Spleen (tissue), 11 donors: ENCODE data around the gene ZNF333. TPM values are rescaled to one million over a fixed set of nuclear protein-coding genes. Genes with fewer than 3 reads are reported as not detected.
A peak's percentile ranks its signal among the peaks of the same experiment; 100 is the strongest.

ENCODE experiments used
- DNase-seq: peaks from one replicate; pipeline ENCODE4 v3.0.0-alpha.2; 2020
- H3K27ac ChIP-seq, 8 donors: fragments of 200-600 bp; sonication (generic) in 7 of 8; 1 replicate in 4 of 8; 2 replicates in 4 of 8; pipeline versions ENCODE4 v1.5.0 to v1.8.0; 2016 to 2021; ENCODE audit warnings: inconsistent platforms in 4 of 8, mild to moderate bottlenecking in 4 of 8, moderate library complexity in 1 of 8
- H3K27me3 ChIP-seq, 7 donors: fragments of 200-600 bp; sonication (generic) in 6 of 7; replicated peaks in 1 of 7; 1 replicate in 4 of 7; 2 replicates in 3 of 7; pipeline versions ENCODE4 v1.5.0 to v1.8.0; 2016 to 2021; ENCODE audit warnings: inconsistent platforms in 3 of 7, mild to moderate bottlenecking in 1 of 7
- H3K36me3 ChIP-seq, 6 donors: fragments of 200-600 bp; sonication (generic) in 5 of 6; 1 replicate in 4 of 6; 2 replicates in 2 of 6; pipeline versions ENCODE4 v1.5.0 to v1.8.0; 2016 to 2021; ENCODE audit warnings: inconsistent platforms in 2 of 6
- H3K4me1 ChIP-seq, 6 donors: fragments of 200-600 bp; sonication (generic) in 5 of 6; 1 replicate in 3 of 6; 2 replicates in 3 of 6; pipeline versions ENCODE4 v1.5.0 to v1.8.0; 2016 to 2021; ENCODE audit warnings: inconsistent platforms in 3 of 6
- H3K4me3 ChIP-seq, 8 donors: fragments of 200-600 bp; sonication (generic) in 7 of 8; 1 replicate in 4 of 8; 2 replicates in 4 of 8; pipeline versions ENCODE4 v1.5.0 to v1.8.0; 2016 to 2021; ENCODE audit warnings: inconsistent platforms in 4 of 8, mild to moderate bottlenecking in 4 of 8, moderate library complexity in 2 of 8
- H3K9me3 ChIP-seq, 8 donors: fragments of 200-600 bp; sonication (generic) in 7 of 8; 1 replicate in 4 of 8; 2 replicates in 4 of 8; pipeline versions ENCODE4 v1.5.0 to v1.8.0; 2016 to 2021; ENCODE audit warnings: inconsistent platforms in 4 of 8
- POLR2A ChIP-seq, 3 donors: fragments of 450-650 bp; IDR thresholded peaks; one replicate each; pipeline ENCODE4 v1.5.1; 2017; ENCODE audit warnings: antibody characterized with exemption in 3 of 3, mild to moderate bottlenecking in 1 of 3
- POLR2AphosphoS5 ChIP-seq, 3 donors: sonication (generic); formaldehyde crosslinking; IDR thresholded peaks; one replicate each; pipeline ENCODE4 v1.5.1; 2017; ENCODE audit warnings: antibody characterized with exemption in 3 of 3
- WGBS, 5 donors: extraction: QIAGEN DNeasy Blood & Tissue Kit in 3 of 5; methylation state at CpG; one replicate each; pipeline versions ENCODE4 v1.1.5 to v1.1.7; 2013 to 2018; 5-methylcytosine and 5-hydroxymethylcytosine counted together
- intact Hi-C: fragments of 100-400 bp; cut with DNase I; formaldehyde crosslinking; loops from one replicate; pipeline ENCODE4 v1.15.0; 2023; ENCODE audit warnings: low total_unique reads
- polyA plus RNA-seq, 3 donors: library from polyadenylated mRNA; stranded (reverse); fragments of 200-250 nt; gene quantifications; one replicate each; pipeline ENCODE4 v1.2.1, GENCODE V29; 2013
- total RNA-seq, 7 donors: library from RNA; depleted of rRNA in 3 of 7; stranded (reverse); fragments of >200 nt in 3 of 7; fragmentation: NEBNext Ultra II Directional in 4 of 7; extraction: Animal tissue kit (Norgen Biotek cat#: 25700) in 4 of 7; gene quantifications; one replicate each; pipeline versions ENCODE4 v1.1.0 to v1.2.1, GENCODE V29; 2016 to 2021
- TF ChIP-seq, protein P1 (sequence below), 11 experiments: fragments of 200-600 bp in 7 of 11; fragments of 450-650 bp in 4 of 11; sonication (generic) in 4 of 11; IDR thresholded peaks in 8 of 11; conservative IDR thresholded peaks in 3 of 11; 1 replicate in 7 of 11; 2 replicates in 4 of 11; pipeline versions ENCODE4 v1.4.0 to v1.8.0; 2016 to 2021; ENCODE audit warnings: antibody characterized with exemption in 11 of 11, inconsistent platforms in 4 of 11, mild to moderate bottlenecking in 1 of 11
- donor health status: healthy with polysubstance abuse.
- donor health status: DM: no; HTN: no; CAD: no; lungs with moderate emphysema.
- donor health status: DM: no; HTN: no; CAD: no.
- donor health status: Bipolar disorder and iron deficiency.
- donor health status: healthy.
- donor health status: DM: no; HTN: no; CAD: no.
- donor health status: DM: yes; HTN: yes; CAD: no.

The ZNF333 gene
- total and polyA plus RNA-seq, 10 donors: 7.7 to 43.5 (median 30.8) TPM

- peaks cover 0 to 22% (median 6%) of the 10 kb centered on the region in 6 donors for H3K4me1 ChIP-seq
- DNase-seq: peak; percentile 41
- peak overlapping the region in 3 of 8 donors; percentile 30 to 71 (median 48) for H3K27ac ChIP-seq
- no peaks in the 10 kb centered on the region for H3K27me3 ChIP-seq
- no peaks in the 10 kb centered on the region for H3K9me3 ChIP-seq
- H3K36me3 ChIP-seq: peaks cover 0 to 24% (median 0%) of the 10 kb centered on the region in 6 donors
- peak overlapping the region in 1 of 8 donors; percentile 9 for H3K4me3 ChIP-seq
- 35 to 52% (median 38%) methylated on average over 12 of the region's 12 CpGs for WGBS, 5 donors
- TF ChIP-seq POLR2A (IDR thresholded peaks at IDR 0.05): no peak
- no peak for TF ChIP-seq POLR2AphosphoS5 (IDR thresholded peaks at IDR 0.05)
- TF ChIP-seq, protein P1, sequence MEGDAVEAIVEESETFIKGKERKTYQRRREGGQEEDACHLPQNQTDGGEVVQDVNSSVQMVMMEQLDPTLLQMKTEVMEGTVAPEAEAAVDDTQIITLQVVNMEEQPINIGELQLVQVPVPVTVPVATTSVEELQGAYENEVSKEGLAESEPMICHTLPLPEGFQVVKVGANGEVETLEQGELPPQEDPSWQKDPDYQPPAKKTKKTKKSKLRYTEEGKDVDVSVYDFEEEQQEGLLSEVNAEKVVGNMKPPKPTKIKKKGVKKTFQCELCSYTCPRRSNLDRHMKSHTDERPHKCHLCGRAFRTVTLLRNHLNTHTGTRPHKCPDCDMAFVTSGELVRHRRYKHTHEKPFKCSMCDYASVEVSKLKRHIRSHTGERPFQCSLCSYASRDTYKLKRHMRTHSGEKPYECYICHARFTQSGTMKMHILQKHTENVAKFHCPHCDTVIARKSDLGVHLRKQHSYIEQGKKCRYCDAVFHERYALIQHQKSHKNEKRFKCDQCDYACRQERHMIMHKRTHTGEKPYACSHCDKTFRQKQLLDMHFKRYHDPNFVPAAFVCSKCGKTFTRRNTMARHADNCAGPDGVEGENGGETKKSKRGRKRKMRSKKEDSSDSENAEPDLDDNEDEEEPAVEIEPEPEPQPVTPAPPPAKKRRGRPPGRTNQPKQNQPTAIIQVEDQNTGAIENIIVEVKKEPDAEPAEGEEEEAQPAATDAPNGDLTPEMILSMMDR (IDR thresholded peaks at IDR 0.05 in 8 of 11, conservative IDR thresholded peaks at IDR 0.05 in 3 of 11): no peak
- intact Hi-C loops: no loop called here
These were observed 28.4 kb upstream of the ZNF333 start for GRCh38 chr19:14661372-14661924.

GRCh38 chr19:14669940-14670339 is 19.9 kb upstream of the ZNF333 start:
- peaks cover 0 to 49% (median 31%) of the 10 kb centered on the region in 6 donors for H3K4me1 ChIP-seq
- peaks cover 0 to 14% (median 10%) of the 10 kb centered on the region in 8 donors for H3K9me3 ChIP-seq
- no peak overlapping the region for H3K4me3 ChIP-seq
- TF ChIP-seq POLR2AphosphoS5 (IDR thresholded peaks at IDR 0.05): no peak
- TF ChIP-seq POLR2A (IDR thresholded peaks at IDR 0.05): no peak
- TF ChIP-seq, protein P1 (IDR thresholded peaks at IDR 0.05 in 8 of 11, conservative IDR thresholded peaks at IDR 0.05 in 3 of 11): no peak
- 74 to 88% (median 84%) methylated on average over 3 of the region's 3 CpGs for WGBS, 5 donors
- H3K27ac ChIP-seq: no peak overlapping the region
- intact Hi-C loops: no loop called here
- peaks cover 0 to 12% (median 0%) of the 10 kb centered on the region in 6 donors for H3K36me3 ChIP-seq
- H3K27me3 ChIP-seq: peaks cover 0 to 4% (median 0%) of the 10 kb centered on the region in 7 donors
- no peak for DNase-seq

DNA sequence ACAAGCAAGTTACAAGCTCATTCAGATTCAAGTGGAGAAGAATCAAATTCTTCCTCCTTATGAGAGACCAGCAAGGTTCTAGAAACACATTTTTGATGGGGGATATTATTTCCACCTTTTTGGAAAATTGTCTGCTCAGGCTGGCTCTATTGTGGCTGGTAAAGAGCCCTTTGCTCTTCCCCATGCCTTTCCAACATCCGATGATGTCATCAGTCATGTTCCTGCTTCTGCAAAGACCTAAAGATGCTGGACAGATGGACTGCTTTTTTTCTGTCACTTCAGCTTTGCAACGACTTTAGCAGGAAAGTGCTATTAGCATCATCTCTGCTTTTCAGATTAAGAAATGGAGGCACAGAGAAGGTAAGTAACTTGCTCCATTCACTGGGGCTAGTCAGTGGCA is 19.4 kb upstream of the ZNF333 start:
- H3K9me3 ChIP-seq: peaks cover 0 to 14% (median 10%) of the 10 kb centered on the region in 8 donors
- DNase-seq: no peak
- 57 to 81% (median 74%) methylated on average over 2 of the region's 2 CpGs for WGBS, 5 donors

More for the DNA sequence above, 19.4 kb upstream of the ZNF333 start:
- H3K27ac ChIP-seq: no peak overlapping the region
- TF ChIP-seq, protein P1 (IDR thresholded peaks at IDR 0.05 in 8 of 11, conservative IDR thresholded peaks at IDR 0.05 in 3 of 11): no peak
- TF ChIP-seq POLR2AphosphoS5 (IDR thresholded peaks at IDR 0.05): no peak
- TF ChIP-seq POLR2A (IDR thresholded peaks at IDR 0.05): no peak
- H3K27me3 ChIP-seq: peaks cover 0 to 7% (median 0%) of the 10 kb centered on the region in 7 donors
- H3K36me3 ChIP-seq: peaks cover 0 to 12% (median 0%) of the 10 kb centered on the region in 6 donors
- peaks cover 0 to 54% (median 33%) of the 10 kb centered on the region in 6 donors for H3K4me1 ChIP-seq
- H3K4me3 ChIP-seq: no peak overlapping the region
- intact Hi-C loops: no loop called here
